Measurements from ENCODE around the gene MYO9B.

MYO9B gene

GRCh38 chr19:17246681-17247425 is 171.3 kb downstream of the MYO9B start:
- no peak for DNase-seq

- no peak for DNase-seq
Observed at GRCh38 chr19:17248011-17248776, 172.6 kb downstream of the MYO9B start.

- no peak for DNase-seq
Observed at GRCh38 chr19:17249887-17250548, 174.4 kb downstream of the MYO9B start.

- DNase-seq: no peak
Observed at GRCh38 chr19:17254636-17255035, 179.1 kb downstream of the MYO9B start.

- no peak for DNase-seq
Observed at GRCh38 chr19:17255150-17255621, 179.6 kb downstream of the MYO9B start.

- DNase-seq: no peak
Observed at GRCh38 chr19:17256130-17256529, 180.6 kb downstream of the MYO9B start.

- DNase-seq: no peak
Observed at GRCh38 chr19:17259118-17259780, 183.7 kb downstream of the MYO9B start.

- no peak for DNase-seq
Observed at GRCh38 chr19:17259934-17260333, 184.4 kb downstream of the MYO9B start.

GRCh38 chr19:17260842-17261325 is 185.3 kb downstream of the MYO9B start:
- DNase-seq: no peak

- no peak for DNase-seq
Observed at GRCh38 chr19:17262557-17262956, 187.0 kb downstream of the MYO9B start.
